GM18505 (cell line): ENCODE results near the gene ATP6V0D1.

Source experiments
- ATAC-seq: cut with Tn5 transposase; IDR thresholded peaks from one replicate; pipeline ENCODE4 v1.9.1; 2021; ENCODE audit not compliant: unreplicated experiment
- POLR2A ChIP-seq: IDR thresholded peaks from 4 replicates; pipeline ENCODE4 v1.6.1; 2011; ENCODE audit warnings: borderline replicate concordance; ENCODE audit not compliant: insufficient read depth, insufficient read length; ENCODE audit errors: extremely low read depth

The ATP6V0D1 gene

DNA sequence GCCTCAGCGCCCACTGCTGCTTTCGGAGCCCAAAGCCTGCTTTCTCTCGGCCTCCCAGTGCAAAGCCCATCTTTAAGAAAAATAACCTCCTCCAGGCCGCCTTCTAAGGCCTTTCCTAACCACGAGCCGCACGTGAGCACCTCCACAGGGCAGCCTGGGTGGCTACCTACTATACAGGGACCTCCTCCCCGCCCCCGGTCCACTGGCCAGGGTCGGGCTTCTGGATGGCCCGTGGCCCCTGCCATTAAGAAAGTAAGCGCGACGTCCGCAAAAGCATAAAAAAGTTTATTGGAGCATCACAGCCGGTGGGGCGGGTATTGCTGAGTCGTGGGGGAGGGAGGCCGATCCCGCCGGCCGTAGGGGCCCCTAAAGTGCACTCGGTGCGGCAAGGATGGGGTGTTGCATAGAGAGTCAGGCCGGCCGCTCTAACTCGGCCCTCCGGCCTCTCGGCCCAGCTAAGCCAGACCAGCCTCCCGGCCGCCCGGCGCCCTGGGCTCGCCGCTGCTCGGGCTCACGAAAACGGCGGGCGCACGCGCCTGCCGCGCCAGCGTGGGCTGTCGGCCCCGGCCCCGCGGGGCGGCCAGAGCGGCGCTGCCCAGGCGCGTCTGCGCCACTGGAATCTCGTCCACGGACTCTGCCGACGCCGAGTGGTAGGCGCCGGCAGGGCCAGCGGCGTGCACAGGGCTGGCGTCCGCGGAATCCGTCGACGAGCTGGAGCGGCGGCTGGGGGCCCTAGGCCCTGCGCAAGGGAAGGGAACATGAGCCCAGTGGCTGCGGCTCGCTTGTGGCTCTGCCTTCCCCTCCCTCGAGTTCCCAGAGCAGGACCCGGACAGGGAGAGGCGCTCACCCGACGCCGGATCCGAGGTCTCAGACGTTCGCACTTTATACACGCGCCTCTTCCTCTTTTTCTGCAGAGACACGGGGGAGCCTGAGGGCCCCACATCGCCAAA, 86.5 kb downstream of the ATP6V0D1 start:
- no peak for ATAC-seq
- no peak for TF ChIP-seq POLR2A

- TF ChIP-seq POLR2A: no peak
- ATAC-seq: no peak
These were observed 87.2 kb downstream of the ATP6V0D1 start for GRCh38 chr16:67393788-67394154.

DNA sequence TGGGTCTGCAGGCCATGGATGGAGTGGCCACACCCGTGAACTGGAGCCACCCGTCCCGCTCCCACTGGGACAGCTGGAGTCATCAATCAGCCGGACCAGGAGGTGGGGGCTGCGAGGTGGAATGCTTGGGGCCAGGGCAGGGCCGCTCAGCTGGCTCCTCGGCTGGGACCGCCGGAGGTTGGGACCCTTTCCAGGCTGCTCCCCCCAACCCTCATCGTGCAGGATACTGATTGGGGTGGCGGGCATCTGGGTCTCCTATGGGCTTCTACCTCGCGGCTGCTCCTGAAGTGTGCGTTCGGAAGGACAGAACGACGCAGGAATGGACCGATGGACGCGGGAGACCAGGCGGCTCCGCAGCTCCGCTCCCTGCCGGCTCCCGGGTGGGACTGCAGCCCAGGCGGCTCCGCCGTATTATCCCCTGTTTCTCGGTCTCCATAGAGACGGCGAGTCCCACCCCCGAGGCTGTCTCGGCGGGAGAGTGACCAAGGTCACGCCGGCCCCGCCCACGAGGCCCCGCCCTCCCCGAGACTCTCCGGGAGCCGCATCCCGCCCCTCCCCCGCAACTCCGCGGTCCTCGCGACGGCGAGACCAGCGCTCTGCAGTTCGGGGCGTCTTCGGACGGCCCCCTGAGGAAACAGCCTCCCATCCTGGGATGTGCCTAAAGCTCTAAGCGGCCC, 87.7 kb downstream of the ATP6V0D1 start, which contains the start of gene TPPP3:
Gene TPPP3 (minus strand): TSS at position 388 of the 677 bp plus-strand sequence. CDS start 2,387 bp downstream, outside the sequence.
- ATAC-seq: no peak
- no peak for TF ChIP-seq POLR2A

DNA sequence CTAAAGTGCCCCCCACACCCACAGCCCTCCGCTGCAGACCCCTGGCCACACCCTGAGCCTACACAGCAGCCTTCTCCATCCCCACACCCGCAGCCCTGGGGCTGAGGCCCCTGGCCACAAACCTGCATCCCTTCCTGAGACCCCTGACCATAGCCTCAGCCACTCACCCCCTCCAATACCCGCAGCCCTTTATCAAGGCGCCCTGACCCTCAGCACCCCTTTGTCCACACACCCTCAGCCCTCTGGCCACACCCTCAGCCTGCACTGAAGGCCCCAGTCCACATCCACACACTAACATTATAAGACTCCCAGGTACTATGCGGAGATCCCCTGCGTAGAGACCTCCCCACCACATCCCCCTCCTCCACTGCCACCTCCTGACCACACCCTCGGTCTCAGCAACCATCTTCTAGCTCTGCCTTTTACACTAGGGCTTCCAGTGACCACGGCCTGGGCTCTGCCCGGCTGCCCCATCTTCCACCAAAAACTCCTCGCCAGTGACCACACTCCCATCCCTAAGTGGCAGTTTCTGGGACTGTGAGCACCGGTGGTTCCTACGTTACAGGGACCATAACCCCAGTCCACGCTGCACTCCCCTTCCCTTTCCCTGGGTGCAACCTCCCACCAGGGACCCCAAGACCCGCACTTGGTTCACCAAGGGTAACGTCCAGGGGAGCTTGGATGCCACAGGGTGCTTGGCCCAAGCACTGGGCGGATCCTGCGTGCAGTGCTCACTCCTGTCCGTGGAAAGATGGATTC, 88.5 kb downstream of the ATP6V0D1 start:
- no peak for ATAC-seq
- no peak for TF ChIP-seq POLR2A

- ATAC-seq: no peak
- no peak for TF ChIP-seq POLR2A
These were observed 89.3 kb downstream of the ATP6V0D1 start for GRCh38 chr16:67391424-67392300.

- ATAC-seq: no peak
- no peak for TF ChIP-seq POLR2A
These were observed 90.0 kb downstream of the ATP6V0D1 start for GRCh38 chr16:67390816-67391423.

GRCh38 chr16:67389911-67390815, 90.8 kb downstream of the ATP6V0D1 start:
- no peak for TF ChIP-seq POLR2A
- no peak for ATAC-seq

DNA sequence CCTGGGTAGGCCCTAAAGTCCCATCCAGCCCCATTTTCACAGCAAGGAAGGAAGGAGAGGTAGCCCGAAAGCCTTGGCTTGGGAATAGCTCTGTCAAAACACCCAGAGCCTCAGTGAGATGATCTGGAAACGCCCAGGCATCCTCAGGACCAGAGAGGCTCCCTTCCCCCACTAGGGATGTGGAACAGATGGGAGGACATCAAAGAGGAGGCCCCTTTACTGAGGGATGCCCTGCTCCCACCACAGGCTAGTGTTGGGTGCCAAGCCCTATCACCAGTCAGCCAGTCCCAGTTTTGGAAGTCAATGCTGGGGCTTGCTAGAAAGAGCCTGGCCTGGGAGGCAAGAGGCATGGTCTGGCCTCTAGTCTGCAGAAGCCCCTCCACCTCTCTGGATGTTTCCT, 92.4 kb downstream of the ATP6V0D1 start:
- TF ChIP-seq POLR2A: no peak
- ATAC-seq: no peak

DNA sequence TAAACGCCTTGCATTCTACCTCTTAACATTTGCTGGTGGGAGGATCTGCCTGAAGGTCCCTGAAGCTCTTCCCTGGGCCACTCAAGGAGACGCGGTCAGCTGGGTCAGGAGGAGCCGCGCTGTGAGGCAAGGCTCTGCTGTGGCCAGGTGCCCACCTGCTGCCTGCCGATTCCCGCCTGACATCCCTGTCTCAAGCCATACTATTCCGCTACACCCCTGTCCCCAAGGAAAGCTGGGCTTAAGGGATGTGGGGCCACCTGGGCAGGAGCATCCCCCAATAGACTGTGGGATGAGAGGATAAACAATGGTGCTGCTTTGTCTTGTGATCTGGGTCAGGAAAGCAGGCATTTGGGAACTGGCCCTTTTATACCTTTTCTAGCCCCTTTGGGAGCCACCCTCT, 92.8 kb downstream of the ATP6V0D1 start:
- no peak for TF ChIP-seq POLR2A
- ATAC-seq: no peak
